Heart left ventricle (tissue), 16 donors: Measurements from ENCODE around the gene MS4A6A. TPM values are rescaled to one million over a fixed set of nuclear protein-coding genes. Genes with fewer than 3 reads are reported as not detected.
"Not testable (repeated sequence)": the region's sequence is repeated elsewhere in the genome, so short reads cannot be mapped to it uniquely, and the experiment has no call there.

Experiments
- ATAC-seq, 4 donors: fragments of 200-7000 bp; cut with Tn5 transposase; one replicate each; pipeline ENCODE4 v1.9.1; 2020 to 2022; ENCODE audit warnings: moderate library complexity in 4 of 4, mild to moderate bottlenecking in 3 of 4, moderate number of reproducible peaks in 1 of 4
- DNase-seq, 5 donors: peaks; one replicate each; pipeline ENCODE4 v3.0.0-alpha.2; 2020
- H3K27ac ChIP-seq, 12 donors: fragments of 200-600 bp; sonication (generic) in 4 of 12; one replicate each; pipeline versions ENCODE4 v1.5.0 to v1.8.0; 2016 to 2022; ENCODE audit warnings: mild to moderate bottlenecking in 2 of 12
- H3K27me3 ChIP-seq, 9 donors: fragments of 200-600 bp; sonication (generic) in 2 of 9; one replicate each; pipeline versions ENCODE4 v1.5.1 to v1.8.0; 2016 to 2022; ENCODE audit warnings: mild to moderate bottlenecking in 3 of 9
- H3K36me3 ChIP-seq, 9 donors: fragments of 200-600 bp; sonication (generic) in 2 of 9; one replicate each; pipeline versions ENCODE4 v1.5.0 to v1.8.0; 2018 to 2022; ENCODE audit warnings: mild to moderate bottlenecking in 2 of 9
- H3K4me1 ChIP-seq, 12 donors: fragments of 200-600 bp; sonication (generic) in 4 of 12; one replicate each; pipeline versions ENCODE4 v1.5.0 to v1.8.0; 2016 to 2022; ENCODE audit warnings: mild to moderate bottlenecking in 3 of 12
- H3K4me3 ChIP-seq, 12 donors: fragments of 200-600 bp; sonication (generic) in 4 of 12; one replicate each; pipeline versions ENCODE4 v1.5.0 to v1.8.0; 2017 to 2022; ENCODE audit warnings: mild to moderate bottlenecking in 9 of 12, moderate library complexity in 4 of 12
- H3K9me3 ChIP-seq, 12 donors: fragments of 200-600 bp; sonication (generic) in 4 of 12; one replicate each; pipeline versions ENCODE4 v1.5.0 to v1.8.0; 2016 to 2022; ENCODE audit warnings: mild to moderate bottlenecking in 1 of 12
- CTCF ChIP-seq, 12 donors: fragments of 200-600 bp; sonication (generic) in 4 of 12; IDR thresholded peaks; one replicate each; pipeline versions ENCODE4 v1.5.0 to v1.8.0; 2018 to 2022; ENCODE audit warnings: antibody characterized with exemption in 12 of 12, mild to moderate bottlenecking in 5 of 12
- POLR2A ChIP-seq, 2 donors: fragments of 450-650 bp; IDR thresholded peaks; one replicate each; pipeline ENCODE4 v1.6.1; 2017; ENCODE audit warnings: antibody characterized with exemption in 2 of 2, mild to moderate bottlenecking in 2 of 2, moderate library complexity in 2 of 2
- WGBS, 4 donors: extraction: QIAGEN DNeasy Blood & Tissue Kit in 2 of 4; methylation state at CpG; one replicate each; pipeline versions ENCODE4 v1.1.5 to v1.1.7; 2013 to 2018; 5-methylcytosine and 5-hydroxymethylcytosine counted together
- intact Hi-C, 10 donors: fragments of 100-400 bp; cut with DNase I; formaldehyde crosslinking; loops; one replicate each; pipeline versions ENCODE4 v1.11.1 to v1.14.2; 2022
- polyA plus RNA-seq, 2 donors: library from polyadenylated mRNA; stranded (reverse); fragments of 200-250 nt; gene quantifications; one replicate each; pipeline ENCODE4 v1.2.3, GENCODE V29; 2013
- total RNA-seq, 9 donors: library from RNA; depleted of rRNA in 2 of 9; stranded (reverse); fragments of >200 nt in 2 of 9; fragmentation: NEBNext Ultra II Directional in 3 of 9; extraction: Animal tissue kit (Norgen Biotek cat#: 25700) in 3 of 9; gene quantifications; one replicate each; pipeline versions ENCODE4 v1.1.0 to v1.2.4, GENCODE V29; 2016 to 2023
- donor health status: ischemic (EF 13 %, LVEDD 7.1; RV severe dilation, severe dysfunction).
- donor health status: healthy with polysubstance abuse.
- donor health status: DM: no; HTN: yes; CAD: no.
- donor health status: DM: no; HTN: no; CAD: no.
- donor health status: ischemic (EF 25% LVEDD 6.9; RV normal size, moderate dysfunction).
- donor health status: ischemic (EF 25% LVEDD 5.7; RV mildly dilated, moderate dysfunction).
- donor health status: healthy.
- donor health status: DM: yes; HTN: yes; CAD: no.
- donor health status: ischemic (EF 35%, LVEDD 5.7; RV mildly dilated, moderate dysfunction).
- donor health status: nonischemic (EF 11% LVEDD 7.7; RV severe dilation, severe dysfunction).
- donor health status: DM: yes; HTN: yes; CAD: no.
- donor health status: PGD.
- donor health status: ischemic (EF 29% LVEDD 5.4; RV normal size, mild dysfunction).
- donor health status: nonischemic (EF 23%, LVEDD 6.1; RV moderate dilation, normal function).

The MS4A6A gene
- total and polyA plus RNA-seq, 11 donors: 11.7 to 279 (median 23.0) TPM

- no peaks in the 10 kb centered on the region for H3K36me3 ChIP-seq
- H3K4me3 ChIP-seq: no peak overlapping the region
- no peaks in the 10 kb centered on the region for H3K27me3 ChIP-seq
- DNase-seq (no peak), ATAC-seq (no peak)
- no peaks in the 10 kb centered on the region for H3K4me1 ChIP-seq
- peaks cover 0 to 18% (median 1%) of the 10 kb centered on the region in 12 donors for H3K9me3 ChIP-seq
- 19 to 56% (median 32%) methylated on average over 1 of the region's 1 CpG for WGBS, 4 donors
- no peak for TF ChIP-seq POLR2A (IDR thresholded peaks at IDR 0.05)
- no peak for TF ChIP-seq CTCF (IDR thresholded peaks at IDR 0.05)
- no peak overlapping the region for H3K27ac ChIP-seq
- intact Hi-C loops: loop anchor here in 5 of 10 donors (5.0 to 10.0 kb wide), 2 partner anchors 307 to 309 kb away; no protein-coding TSS in a partner anchor
These were observed 49.0 kb downstream of the MS4A6A start for GRCh38 chr11:60133917-60134316.

- TF ChIP-seq CTCF (IDR thresholded peaks at IDR 0.05) (no peak), POLR2A (IDR thresholded peaks at IDR 0.05) (no peak)
These were observed 51.0 kb downstream of the MS4A6A start for GRCh38 chr11:60131912-60132311.

GRCh38 chr11:60130496-60130895 is 52.4 kb downstream of the MS4A6A start:
- DNase-seq: no peak
- intact Hi-C loops: loop anchor here in 8 of 10 donors (2.0 to 10.0 kb wide), 3 partner anchors 303 to 308 kb away; no protein-coding TSS in a partner anchor
- ATAC-seq: peak in 2 of 4 donors; percentile 45 to 58

More at GRCh38 chr11:60131912-60132311, 51.0 kb downstream of the MS4A6A start:
- Histone ChIP-seq H3K36me3 (no peaks in the 10 kb centered on the region), H3K4me3 (no peak overlapping the region), H3K27ac (no peak overlapping the region), H3K27me3 (no peaks in the 10 kb centered on the region), H3K4me1 (no peaks in the 10 kb centered on the region), H3K9me3 (peaks cover 0 to 8% (median 0%) of the 10 kb centered on the region in 12 donors)
- DNase-seq (no peak), ATAC-seq (no peak)
- 70 to 81% (median 77%) methylated on average over 3 of the region's 3 CpGs for WGBS, 4 donors
- intact Hi-C loops: loop anchor here in 8 of 10 donors (2.0 to 10.0 kb wide), 3 partner anchors 305 to 309 kb away; no protein-coding TSS in a partner anchor

GRCh38 chr11:60129853-60130252 is 53.0 kb downstream of the MS4A6A start:
- TF ChIP-seq POLR2A (IDR thresholded peaks at IDR 0.05): no peak
- TF ChIP-seq CTCF (IDR thresholded peaks at IDR 0.05): no peak
- Histone ChIP-seq H3K27ac (no peak overlapping the region), H3K36me3 (no peaks in the 10 kb centered on the region), H3K9me3 (no peaks in the 10 kb centered on the region), H3K4me3 (no peak overlapping the region), H3K4me1 (no peaks in the 10 kb centered on the region), H3K27me3 (no peaks in the 10 kb centered on the region)
- 67 to 78% (median 75%) methylated on average over 3 of the region's 3 CpGs for WGBS, 4 donors
- intact Hi-C loops: loop anchor here in 8 of 10 donors (2.0 to 10.0 kb wide), 3 partner anchors 303 to 307 kb away; no protein-coding TSS in a partner anchor
- ATAC-seq (no peak), DNase-seq (no peak)

More at GRCh38 chr11:60130496-60130895, 52.4 kb downstream of the MS4A6A start:
- Histone ChIP-seq H3K4me1 (no peaks in the 10 kb centered on the region), H3K9me3 (no peaks in the 10 kb centered on the region), H3K27ac (no peak overlapping the region), H3K36me3 (no peaks in the 10 kb centered on the region), H3K27me3 (no peaks in the 10 kb centered on the region), H3K4me3 (no peak overlapping the region)
- TF ChIP-seq POLR2A (IDR thresholded peaks at IDR 0.05) (no peak), CTCF (IDR thresholded peaks at IDR 0.05) (peak in 10 of 12 donors; percentile 6 to 45 (median 32))

GRCh38 chr11:60128866-60129265 is 54.0 kb downstream of the MS4A6A start:
- H3K27me3 ChIP-seq, H3K27ac ChIP-seq, H3K4me3 ChIP-seq, ATAC-seq, H3K9me3 ChIP-seq, H3K4me1 ChIP-seq, intact Hi-C loops, H3K36me3 ChIP-seq, DNase-seq: not testable (repeated sequence)
- 90 to 98% (median 96%) methylated on average over 4 of the region's 4 CpGs for WGBS, 4 donors
